HuH-7.5 (cell line): ENCODE results near the gene DNAH17.
A peak's percentile ranks its signal among the peaks of the same experiment; 100 is the strongest.

Experiments used
- DNase-seq: peaks from one replicate; pipeline ENCODE4 v3.0.0; 2011; ENCODE audit warnings: low spot score

DNAH17 gene

DNA sequence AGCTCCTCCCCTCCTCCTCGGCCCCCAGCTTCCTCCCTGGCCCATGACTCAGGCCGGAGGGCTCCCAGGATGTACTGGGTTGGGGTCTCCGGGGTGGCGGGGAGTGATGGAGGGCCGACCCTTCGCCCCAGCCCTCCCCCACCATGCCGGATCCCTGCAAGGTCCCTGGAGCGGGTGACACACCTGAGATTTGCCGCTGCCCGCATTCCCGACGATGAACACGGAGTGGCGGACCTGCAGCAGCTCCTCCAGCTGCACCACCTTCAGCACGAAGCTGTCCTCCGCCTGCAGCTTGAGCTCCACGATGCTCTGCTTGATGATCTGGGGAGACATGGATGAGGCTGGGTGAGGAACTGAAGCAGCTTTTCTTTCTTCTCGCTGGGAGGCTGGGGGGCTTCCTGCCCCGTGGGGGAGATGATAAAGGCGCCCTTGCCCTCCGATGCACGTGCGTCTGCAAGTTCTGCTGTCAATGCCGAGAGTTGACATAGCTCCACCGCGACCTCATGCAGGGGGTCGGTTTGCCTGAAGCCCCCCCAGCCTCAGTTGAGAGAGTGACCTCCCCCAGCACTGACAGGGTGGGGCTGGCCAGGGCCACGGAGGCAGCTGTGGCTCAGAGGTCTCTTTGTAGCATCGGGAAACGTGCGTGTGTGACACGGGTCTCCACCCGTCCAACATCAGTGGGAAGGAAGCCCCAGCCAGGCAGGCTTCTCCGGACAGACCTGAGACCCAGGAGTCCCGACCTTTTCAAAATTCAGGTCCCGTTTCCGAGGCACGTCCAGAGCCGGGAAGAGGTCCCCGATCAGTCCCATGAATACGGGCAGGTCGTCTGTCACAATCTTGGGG, 83.1 kb downstream of the DNAH17 start:
- DNase-seq, result no peak

- no peak for DNase-seq
Observed at GRCh38 chr17:78493450-78493849, 83.7 kb downstream of the DNAH17 start.

GRCh38 chr17:78492116-78492799, 84.9 kb downstream of the DNAH17 start:
- DNase-seq, result no peak

- no peak for DNase-seq
Observed at GRCh38 chr17:78491236-78492115, 85.7 kb downstream of the DNAH17 start.

- DNase-seq, result no peak
Observed at GRCh38 chr17:78490673-78491072, 86.5 kb downstream of the DNAH17 start.

DNA sequence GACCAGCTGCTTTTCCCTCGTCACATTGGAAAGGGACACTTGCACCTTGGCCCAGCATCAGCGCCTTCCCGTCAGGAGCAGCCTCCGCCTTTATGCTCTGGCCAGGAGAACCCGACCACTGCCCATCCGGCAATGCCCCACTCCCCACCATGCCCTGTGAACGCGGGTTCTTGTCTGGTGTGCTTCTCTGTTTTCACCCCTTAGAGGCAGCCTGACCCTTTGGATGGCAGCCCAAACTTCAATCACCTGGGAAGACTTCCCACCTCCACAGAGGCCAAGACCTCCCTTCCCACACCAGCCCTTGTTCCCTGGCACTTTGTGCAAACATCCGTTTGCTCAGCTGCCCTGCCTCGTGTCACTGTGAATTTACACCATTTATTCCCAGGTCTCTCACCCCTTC, 87.0 kb downstream of the DNAH17 start:
- DNase-seq, result no peak

DNA sequence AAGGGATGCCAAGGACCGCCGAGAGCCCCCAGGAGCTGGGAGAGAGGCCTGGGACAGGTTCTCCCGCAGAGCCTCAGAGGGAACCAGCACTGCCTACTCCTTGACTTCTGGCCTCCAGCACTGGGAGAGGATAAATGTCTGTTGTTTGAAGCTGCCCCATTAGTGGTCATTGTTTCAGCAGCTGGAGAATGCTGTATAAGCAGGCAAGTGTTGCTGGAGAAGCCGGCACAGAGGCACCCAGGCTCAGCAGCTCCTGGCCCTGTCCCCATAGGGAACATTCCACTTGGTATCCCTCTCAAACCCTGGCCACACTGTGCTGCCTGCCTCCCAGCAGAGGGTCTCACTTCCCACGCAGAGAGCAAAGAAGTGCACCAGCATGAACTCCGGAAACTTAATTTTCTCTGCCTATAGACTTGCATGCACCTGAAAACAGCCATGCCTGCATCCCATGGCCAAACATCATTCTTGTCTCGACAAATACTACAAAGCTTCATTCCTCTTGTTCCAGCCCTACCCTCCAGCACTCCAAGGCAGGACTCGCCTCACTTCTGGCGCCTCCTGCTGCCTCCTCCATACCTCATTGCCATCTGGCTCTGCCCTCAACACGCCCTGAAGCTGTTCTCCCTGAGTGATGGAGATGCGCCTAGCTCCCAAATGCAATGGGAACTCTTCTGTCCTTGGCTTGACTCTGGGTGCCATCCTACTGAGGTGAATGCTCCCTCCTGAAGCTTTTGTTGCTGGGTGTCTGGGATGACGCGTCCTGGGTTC, 88.1 kb downstream of the DNAH17 start:
- no peak for DNase-seq

GRCh38 chr17:78488156-78488555, 89.0 kb downstream of the DNAH17 start:
- DNase-seq, result no peak

- DNase-seq, result no peak
Observed at GRCh38 chr17:78486946-78487680, 90.1 kb downstream of the DNAH17 start.

DNA sequence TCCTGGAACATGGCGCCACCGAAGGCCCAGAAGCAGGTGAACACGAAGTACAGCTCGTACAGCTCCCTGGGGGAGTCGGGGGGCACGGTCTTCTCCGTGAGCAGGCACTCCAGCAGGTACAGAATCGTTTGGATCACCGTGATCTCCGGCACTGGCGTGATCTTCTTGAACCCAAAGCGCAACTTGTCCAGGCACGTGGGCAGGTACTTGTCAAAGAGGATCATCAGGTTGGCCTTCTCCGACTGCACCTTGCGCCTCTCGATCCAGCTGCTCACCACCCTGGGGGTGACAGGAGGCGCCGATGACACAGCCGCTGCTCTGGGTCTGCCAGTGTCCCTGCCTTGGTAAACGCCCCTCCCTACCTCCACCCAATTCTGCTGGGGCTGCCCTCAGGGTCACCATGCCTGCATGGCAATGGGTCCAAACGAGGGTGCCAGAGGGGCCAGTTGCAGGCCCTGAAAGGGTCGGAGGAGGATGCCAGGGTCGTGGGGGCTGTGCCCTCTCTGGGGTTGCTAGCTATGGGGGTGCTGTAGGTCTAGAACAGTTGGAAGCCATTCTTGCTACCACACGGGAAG, 90.9 kb downstream of the DNAH17 start:
- DNase-seq, result no peak

GRCh38 chr17:78485290-78486168, 91.7 kb downstream of the DNAH17 start:
- DNase-seq, result no peak

- DNase-seq, result no peak
Observed at GRCh38 chr17:78484271-78485246, 92.6 kb downstream of the DNAH17 start.

GRCh38 chr17:78479369-78479768, 97.8 kb downstream of the DNAH17 start:
- no peak for DNase-seq

- DNase-seq, result no peak
Observed at GRCh38 chr17:78478757-78479297, 98.4 kb downstream of the DNAH17 start.

DNA sequence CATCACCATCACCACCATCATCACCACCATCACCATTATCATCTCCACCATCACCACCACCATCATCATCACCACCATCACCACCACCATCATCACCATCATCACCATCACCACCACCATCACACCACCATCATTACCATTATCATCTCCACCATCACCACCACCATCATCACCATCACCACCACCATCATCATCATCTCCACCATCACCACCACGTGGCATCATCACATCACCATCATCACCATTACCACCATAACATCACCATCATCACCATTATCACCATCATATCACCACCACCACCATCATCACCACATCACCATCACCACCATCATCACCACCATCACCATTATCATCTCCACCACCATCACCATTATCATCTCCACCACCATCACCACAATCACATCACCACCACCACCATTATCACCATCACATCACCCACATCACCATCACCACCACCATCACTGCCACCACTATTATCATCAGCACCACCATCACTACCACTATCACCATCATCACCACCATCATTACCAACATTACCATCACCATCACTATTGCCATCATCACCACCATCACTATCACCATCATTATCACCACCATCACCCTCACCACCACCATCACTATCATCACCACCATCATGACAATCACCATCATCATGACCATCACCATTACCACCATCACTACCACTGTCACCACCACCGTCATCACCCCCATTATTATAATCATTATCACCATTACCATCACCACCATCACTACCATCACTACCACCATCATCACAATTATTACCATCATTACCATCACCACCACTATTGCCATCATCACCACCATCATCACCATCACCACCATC, 99.1 kb downstream of the DNAH17 start:
- no peak for DNase-seq

DNA sequence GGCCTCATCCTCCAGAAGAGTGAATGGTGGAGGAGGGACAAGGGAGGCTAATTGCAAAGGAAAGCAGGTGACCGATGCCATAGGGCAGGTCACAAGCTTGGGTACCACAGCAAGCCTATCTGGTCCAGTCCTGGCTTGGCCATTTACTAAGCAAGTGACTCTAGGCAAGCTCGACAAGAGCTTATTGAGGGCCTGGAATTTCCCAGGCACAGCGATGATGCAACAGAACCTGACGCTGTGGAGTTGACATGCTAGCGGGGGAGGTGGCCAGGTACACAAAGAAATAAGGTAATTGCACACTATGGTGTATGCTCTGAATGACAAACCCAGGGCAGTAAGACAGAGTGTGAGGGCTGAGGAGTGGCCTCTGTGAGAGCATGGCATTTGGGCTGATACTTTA, 100.2 kb downstream of the DNAH17 start:
- DNase-seq, result peak; percentile 72

- DNase-seq, result no peak
Observed at GRCh38 chr17:78476149-78476548, 101.0 kb downstream of the DNAH17 start.
